HG02840 (cell line): ENCODE measurements around the gene NECTIN1.

ENCODE experiments used
- ATAC-seq: cut with Tn5 transposase; IDR thresholded peaks from one replicate; pipeline ENCODE4 v1.9.1; 2021; ENCODE audit warnings: mild to moderate bottlenecking, moderate library complexity, moderate number of reproducible peaks; ENCODE audit not compliant: unreplicated experiment, low FRiP score

The NECTIN1 gene

DNA sequence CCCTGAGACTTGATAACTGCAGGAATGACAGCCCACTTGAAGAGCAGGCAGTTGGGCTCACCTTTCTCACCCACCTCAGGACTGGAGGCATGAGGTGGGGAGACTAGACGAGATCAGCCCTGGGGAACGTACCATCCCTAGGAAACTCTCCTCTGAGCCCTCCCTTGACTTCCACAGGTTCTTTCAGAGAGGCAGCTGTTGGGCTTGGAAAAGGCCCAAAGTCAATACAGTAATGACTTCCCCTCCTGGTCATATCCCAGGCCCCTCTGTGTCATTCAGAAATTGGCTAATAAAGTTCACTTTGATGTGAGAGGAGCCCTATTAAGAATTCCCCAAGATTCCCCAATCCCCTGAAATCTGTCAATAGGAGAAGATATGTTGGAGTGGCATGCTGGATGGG, 5.8 kb upstream of the NECTIN1 start:
- ATAC-seq, result no peak

DNA sequence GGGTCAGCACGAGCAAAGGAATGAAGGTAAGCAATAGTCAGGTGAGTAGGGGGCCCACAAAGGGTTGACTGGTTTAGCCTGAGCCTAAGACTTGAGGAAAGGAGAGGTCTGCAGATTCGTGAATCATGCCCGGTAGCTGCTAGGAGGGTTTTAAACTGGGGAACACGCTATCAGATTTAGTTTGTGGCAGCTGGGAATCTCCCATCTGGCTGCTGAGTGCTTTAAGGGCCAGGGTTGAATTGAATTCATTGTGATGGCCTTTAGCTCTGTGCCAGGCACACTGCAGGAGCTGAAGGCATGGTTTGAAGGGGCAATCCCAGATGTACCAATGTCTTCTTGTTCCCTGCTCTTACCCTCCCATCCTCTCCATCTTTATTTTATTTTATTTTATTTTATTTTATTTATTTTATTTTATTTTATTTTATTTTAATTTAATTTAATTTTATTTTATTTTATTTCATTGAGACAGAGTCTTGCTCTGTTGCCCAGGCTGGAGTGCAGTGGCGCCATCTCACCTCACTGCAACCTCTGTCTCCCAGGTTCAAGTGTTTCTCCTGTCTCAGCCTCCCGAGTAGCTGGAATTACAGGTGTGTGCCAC, 1.9 kb upstream of the NECTIN1 start:
- no peak for ATAC-seq

DNA sequence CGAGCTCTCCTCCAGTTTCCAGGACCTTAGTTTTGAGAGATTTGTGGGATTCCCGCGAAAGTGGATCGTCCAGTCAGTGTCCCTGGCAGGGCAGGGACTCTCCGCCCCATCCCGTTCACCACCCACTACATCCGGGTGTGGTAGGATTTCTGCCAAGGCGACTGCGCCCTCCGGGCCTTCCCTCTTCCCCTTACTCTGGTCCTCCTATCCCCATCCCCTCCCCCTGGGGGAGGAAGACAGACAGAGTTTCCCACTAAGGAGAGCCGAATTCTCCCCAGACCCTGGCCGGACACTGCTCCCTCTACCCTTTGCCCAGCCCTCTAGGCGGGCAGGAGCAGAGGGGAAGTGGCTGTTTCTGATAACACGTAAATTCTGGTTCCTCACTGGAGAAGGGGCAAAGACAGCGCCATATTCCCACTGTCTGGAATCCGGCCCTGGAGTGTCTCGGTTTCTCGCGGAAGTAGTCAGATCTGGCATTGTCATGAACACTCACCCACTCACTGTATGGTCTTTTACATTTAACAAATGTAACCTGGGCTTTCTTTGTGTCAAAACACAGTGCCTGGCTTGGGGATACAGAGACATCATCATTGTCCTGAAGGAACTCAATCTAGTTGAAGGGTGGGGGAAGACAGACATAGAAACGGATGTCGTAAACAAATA, 1.1 kb upstream of the NECTIN1 start:
- ATAC-seq, result no peak

DNA sequence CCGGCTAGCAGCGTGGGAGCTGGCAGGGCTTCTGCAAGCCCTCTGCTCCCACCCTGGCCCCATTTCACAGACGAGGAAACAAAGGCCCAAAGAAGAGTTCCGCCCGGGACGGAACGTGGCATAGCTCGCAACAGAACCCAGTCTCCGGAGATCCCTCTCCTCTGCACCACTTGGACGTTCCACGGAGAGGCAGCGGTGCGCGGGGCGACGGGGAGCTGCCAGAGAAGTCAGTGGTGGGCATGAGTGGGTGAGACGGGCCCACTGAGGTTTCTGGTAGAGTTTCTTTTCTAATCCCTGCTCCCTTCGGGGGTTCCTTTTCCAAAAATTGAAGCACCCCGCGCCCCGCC, 554 bp upstream of the NECTIN1 start:
- ATAC-seq, result peak; percentile 15

DNA sequence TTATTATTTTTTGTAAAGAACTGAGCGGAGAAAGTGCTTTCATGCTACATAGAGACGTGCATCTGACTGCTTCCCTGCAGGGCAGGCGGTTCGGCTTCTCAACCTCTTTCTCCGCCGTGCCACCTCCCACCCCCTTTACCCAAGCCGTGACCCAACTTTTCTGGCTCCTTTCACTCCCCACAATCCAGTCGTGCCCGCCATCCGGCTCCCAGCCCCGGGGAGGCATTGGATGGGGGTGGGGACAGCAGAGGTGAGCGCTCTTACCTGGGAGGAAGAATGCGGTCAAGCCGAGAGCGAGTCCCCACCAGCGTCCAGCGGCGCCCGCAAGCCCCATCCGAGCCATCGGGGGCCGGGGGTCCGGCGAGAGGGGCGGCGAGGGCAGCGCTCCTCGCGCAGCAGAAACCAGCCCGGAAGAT, 781 bp downstream of the NECTIN1 start:
- no peak for ATAC-seq

DNA sequence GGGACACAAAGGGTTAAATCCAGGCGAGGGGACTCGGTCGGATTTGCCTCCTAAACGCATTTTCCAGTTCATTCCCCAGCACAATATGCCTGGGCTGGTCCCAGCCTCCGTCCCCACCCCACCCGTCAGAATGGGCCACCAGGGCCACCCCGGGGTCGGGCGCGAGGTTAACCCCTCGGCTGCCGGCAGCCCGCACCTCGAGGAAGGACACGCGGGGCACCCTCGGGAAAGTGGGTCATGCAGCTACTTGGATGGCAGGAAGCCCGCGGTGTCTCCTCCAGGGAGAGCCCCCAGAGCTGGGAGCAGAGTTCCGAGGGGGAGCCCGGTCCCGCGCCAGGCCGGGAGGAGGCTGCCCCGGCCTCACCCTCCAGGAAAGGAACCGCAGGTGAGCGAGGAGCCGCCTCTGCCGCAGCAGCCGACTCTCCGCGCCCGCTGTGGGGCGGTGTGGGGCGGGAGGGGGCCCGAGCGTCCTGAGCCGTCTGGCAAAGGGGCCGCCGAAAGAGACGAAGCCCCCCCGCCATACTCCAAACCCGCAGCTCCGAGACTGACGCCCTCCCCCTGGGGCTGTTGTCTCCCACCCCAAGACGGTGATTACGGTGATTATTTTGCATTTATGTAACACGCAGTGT, 1.4 kb downstream of the NECTIN1 start:
- ATAC-seq, result no peak

DNA sequence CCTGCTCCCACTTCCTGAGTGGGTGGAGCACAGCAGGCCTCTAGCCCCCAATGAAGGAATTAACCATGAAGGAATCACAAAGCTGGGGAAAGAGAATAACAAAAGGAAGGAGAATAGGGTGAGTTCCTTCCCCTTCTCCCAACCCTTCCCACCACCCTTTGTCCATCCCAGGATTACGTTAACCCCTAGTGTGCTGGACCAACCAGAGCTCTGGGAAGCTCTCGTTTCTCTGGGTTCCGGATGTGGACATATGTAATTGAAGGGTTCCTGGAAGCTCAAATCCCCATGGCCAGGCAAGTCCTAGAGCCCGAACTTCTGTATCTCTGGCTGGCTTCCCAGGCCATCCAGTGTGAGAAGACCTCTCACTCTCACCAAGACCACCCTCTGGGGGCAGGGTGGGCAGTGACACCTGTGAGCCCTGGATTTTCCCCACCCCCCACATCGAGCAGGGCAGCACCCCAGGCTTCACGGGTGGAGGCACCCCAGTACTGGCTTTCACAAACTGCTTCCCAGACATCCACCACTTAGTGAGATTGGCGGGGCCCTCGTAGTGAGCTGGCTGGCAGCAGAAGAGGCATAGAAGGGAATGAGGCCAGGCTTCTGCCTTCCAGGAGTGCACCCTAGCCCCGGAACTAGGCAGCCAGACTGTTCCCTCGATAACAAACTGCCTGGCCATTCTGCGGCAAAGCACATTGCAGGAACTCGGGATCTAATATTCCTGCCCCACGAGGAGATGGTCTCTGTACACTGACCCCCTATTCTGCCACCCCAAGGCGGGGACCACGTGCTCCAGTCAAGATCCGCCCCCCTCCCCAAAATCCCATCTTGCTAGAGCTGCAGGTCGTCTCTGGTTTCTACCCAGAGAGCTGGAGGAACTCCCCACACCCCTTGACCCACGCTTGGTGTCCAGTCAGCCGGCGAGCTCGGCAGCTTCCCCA, 2.1 kb downstream of the NECTIN1 start:
- no peak for ATAC-seq

DNA sequence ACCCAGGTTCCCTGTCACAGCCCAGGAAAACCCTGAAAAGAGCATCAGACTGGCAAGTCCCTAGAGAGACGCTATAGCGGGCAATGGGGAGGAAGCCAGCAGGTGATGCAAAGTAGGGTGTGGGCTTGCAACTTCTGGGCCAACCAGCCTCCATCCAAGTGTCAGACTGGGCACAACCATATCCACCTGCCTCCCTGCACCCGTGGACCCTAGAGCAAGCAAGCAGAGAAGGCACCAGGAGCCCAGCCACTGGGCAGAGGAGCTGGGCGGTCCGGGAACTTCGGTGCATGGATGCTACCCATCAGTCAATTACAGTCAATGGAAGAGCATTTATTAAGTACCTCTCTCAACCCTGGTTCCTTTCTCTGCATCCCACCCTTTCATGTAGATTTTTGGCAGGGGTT, 2.8 kb downstream of the NECTIN1 start:
- no peak for ATAC-seq

DNA sequence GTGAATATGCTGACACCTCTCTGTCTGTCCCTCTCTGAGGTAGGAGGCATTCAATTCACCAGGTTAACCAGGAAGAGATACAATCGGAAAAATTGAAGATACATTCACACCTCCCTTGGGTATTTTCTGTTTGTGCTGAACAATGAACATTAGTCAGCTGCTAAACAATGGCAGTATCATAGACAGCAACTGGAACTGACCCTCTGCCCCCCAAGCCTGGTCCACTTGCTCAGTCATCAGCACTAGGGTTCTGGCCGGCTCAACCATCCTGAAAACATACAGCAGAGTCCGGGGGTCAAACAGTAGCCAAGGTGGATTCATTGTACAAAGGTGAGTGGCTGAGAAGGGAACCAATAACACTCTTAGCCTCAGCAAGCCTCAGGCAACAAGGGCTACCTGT, 4.0 kb downstream of the NECTIN1 start:
- no peak for ATAC-seq

DNA sequence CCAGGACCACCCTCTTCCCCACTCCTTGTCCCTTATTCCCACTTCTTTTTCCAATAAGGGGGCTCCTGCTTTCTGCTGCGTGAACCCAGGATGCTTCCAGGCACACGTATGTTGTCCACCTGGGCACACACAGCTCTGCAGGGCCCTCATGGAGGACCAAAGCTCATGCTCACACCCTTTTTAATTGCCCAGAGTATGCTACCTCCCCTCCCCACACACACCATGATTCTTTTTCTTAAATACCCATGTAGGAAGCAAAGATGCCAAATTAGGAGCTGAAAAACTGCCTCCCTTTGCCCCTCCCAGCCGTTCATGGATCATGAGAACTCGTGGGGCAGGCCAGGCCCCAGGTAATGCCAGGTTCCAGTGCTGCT, 5.1 kb downstream of the NECTIN1 start:
- ATAC-seq, result no peak

DNA sequence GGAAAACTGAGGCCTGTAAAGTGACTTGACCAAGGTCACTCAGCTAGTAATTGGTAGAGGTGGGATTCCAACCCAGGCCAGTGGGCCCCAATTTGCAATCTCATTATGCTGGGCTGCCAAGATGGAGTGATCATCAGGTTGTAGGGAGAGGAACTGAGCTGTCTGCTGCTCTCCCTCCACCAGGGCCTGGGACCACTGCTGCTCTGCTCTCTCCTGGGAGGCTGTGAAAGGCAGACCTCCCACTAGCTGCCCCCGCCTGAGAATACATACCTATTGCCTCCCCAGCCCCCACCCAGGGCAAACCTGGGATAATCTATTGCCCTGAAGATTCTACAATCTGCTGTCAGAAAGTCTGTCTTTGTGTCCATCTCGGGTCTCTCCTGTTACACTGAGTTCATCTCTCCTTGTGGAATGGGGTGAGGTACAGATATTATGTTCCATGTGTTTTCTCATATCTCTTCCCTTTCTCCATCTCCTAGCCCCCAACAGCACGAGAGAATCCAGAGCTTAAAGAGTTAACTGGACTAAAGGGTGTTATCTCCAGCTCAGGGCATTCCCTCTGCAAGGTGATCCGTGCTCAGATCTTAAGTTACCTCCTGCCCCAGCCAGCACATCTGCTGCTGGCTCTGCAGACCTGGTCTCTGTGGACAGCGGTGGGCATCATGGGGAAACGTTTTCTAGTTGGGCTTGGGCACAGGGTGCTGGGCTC, 5.6 kb downstream of the NECTIN1 start:
- ATAC-seq, result no peak

DNA sequence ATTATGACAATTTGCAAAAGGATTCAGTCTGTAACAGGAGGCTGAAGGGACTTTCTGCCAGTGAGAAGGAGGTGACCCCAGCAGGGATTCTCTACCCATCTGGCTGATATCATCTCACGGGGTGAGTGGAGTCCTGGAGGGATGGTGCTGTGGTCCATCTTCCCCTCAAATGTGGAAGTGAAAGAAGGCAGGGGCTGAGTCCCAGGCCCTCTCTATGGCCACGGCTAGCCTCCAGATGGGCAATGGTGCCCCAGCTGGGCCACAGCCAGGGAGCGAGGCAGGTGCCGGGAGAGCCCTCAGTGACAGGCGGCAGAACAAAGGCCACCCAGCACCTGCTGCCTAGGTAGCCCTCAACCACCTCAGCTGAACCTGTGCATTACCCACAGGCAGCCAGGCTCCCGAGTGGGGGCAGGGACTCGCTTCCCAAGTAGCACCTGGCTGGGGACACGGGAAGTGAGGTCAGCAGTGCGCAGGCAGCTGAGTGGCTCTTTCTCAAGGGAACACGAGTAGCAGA, 6.7 kb downstream of the NECTIN1 start:
- ATAC-seq, result no peak

DNA sequence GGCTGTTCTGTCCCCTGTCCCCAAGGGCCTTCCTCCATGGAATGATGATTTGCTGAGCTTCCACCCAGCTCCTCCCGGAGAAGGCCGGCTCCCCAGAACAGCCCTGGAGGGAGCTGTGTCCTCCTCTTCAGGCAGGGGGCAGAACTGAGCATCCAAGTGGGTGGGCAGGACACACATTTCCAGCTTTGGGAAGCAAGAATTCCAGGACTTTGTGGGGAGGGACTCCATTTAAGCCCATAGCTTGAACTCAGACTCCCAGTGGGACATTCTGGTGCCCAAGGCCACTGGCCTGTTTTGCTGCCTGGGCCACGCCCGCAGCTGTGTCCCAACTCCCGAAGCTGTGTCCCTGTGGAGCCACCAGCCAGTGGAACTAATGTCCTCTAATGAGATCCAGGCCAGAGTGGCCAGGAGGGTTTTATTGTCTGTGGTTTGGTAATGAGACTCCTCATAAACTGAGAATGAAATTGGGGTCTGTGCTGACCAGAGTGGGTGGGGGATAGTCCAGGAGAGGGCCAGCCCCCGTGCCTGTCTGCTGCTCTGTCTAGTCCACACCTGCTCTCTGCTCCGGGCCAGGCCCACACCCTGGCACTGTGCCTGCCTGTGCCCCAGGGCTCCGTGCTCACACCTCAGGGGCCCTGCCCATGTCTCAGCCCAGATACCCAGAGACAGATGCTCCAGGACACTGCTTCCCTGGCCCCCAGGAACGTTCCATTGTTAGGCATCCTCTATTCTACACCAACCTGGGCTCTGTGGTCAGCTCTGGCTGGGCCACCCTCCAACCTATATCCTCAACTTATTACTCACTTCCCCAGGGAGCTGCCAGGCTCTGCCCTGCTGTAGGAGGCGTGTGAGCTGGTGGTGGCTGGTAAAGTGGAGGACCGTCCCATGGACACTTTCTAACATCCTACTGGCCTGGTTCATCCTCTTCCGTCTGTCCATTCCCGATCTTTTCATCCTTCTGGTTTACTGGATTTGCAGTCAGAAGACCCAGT, 7.6 kb downstream of the NECTIN1 start:
- no peak for ATAC-seq

DNA sequence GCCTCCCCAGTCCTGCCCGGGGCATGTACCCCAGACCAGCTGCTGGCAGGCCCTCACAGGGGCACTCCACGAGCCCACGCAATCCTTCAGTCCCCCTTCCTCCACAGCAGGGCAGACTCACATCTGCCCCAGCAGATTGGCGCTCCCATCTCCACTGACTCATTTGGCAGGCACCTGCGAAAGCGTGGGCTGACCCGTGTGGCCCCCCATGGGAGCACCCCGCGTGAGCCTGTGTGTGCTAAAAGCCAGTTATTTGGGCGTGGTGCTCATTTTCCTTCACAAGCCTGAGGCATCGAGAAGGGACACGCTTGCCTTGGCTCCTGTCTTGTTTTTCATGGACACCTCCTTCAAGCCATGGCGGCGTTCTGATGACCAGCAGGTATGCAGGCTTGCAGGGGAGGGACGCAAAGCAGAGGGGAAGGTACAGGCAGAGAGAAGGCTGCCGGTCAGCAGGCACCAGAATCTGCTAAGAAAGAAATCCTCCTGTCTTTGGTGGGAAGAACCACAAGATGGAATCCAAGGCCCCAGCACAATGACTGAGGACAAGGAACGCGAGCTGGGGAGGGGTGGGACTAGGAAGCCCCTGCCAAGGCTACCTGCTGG, 8.6 kb downstream of the NECTIN1 start:
- no peak for ATAC-seq

DNA sequence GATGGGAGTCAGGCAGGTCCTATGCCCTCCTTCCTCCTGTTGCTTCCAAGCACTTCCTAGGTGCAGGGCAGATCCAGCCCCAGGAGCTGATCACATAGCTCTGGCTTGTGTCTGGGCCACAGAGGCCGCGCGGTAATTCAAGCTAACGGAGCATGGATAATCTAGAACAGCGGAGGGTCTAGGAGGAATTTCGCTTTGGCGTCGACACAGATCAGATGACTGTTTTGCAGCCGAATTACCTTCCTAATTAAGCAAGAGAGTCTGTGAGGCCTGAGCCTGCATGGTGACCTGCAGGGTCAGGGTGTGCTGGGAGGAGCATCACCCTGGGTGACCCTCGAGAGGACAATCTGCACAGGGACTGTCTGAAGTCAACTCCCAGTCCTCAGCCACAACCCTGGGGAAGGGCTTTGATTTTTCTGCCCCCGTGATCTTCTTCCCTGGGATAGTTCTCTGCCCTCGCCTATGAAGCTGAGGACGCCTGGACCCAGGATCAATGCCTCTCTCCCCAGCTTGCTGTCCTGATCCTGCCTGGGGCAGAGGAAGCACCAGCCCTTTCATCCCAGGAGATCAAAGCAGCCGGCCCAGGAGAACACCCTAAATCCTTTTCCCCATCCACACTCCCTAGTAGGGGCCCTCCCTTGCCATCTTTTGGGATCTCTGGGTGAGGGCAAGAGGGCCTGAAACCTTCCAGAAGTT, 11.0 kb downstream of the NECTIN1 start:
- ATAC-seq, result no peak

DNA sequence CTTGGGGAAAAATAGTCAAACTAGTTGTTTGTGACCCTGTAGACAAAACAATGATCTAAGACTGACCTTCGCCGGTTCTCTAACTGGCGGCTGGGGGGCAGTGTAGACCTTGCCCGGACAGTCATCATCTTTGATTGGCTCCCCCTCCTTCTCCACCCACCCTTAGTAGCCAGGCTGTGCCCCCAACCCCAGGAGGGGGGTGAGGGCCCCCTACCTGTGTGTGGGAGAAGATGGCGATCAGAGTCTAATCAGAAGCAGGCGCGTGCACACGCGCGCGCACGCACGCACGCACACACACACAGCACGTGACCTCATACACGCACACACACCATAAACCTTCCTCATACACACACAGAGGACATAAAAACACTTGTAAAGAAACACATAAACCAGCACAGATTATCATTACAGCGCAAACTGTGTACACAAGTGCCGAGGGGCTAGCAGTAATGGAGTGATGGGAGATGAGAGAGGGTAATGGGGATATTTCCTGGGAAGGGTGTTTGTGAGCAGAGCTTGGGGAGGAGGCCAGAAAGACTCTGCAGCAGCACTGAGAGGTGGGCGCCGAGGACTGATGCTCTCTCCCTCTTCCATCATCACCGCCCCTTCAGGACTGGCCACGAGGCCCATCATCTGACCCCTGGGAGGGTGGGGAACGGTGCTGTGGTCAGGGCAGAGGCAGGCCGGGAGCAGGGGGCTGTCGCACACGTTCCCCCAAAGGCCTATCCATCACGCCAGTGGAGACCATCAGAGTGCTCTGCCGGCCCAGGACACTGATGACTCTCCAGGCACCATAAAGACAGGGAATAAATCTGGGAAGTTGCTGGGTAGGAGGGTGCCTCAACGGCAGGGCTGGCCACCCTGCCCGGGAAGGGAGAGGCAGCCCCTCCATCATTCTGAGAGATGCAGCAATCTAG, 12.2 kb downstream of the NECTIN1 start:
- no peak for ATAC-seq

DNA sequence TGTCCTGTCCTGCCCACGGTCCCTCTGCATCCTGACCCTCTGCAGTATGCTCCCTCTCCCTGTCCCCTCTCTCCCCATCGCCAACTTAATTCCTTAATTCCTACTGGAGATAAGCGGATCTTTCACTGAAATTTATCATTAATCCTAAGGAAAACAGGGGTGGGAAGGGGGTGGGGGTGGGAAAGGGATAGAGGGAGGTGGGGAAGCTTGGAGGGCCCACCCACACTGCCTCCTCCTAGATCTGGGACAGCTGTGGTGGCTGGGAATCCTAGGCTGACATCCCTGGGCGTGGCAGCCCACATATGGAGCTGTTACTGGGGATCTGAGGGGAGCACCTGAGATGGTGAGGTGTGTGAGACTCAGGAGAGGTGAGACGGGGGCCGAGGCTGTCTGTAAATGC, 14.4 kb downstream of the NECTIN1 start:
- no peak for ATAC-seq
